ENCODE measurements around the gene NCR2. TPM values are rescaled to one million over a fixed set of nuclear protein-coding genes. Genes with fewer than 3 reads are reported as not detected.
A peak's percentile ranks its signal among the peaks of the same experiment; 100 is the strongest.
"Not testable (repeated sequence)": the region's sequence is repeated elsewhere in the genome, so short reads cannot be mapped to it uniquely, and the experiment has no call there.

The NCR2 gene
- total RNA-seq = under 1 TPM; 0.82 to 1.00 TPM

GRCh38 chr6:41335296-41335695 lies at the start of gene NCR2:
Gene NCR2 (plus strand): TSS chr6:41335608. CDS start chr6:41335877, 269 bp downstream.
- POLR2A ChIA-PET = interaction anchor here (1.6 to 5.5 kb wide), 4 partner anchors 10 to 262 kb away, joined by 5 to 91 read pairs (median 24); partner anchors contain the start of genes NFYA and OARD1
- Mint-ChIP-seq H3K27me3 (no peaks in the 10 kb centered on the region), H3K4me1 (peaks cover 56% of the 10 kb centered on the region), H3K27ac (peak within 1 kb of the TSS; percentile 97), H3K9me3 (no peaks in the 10 kb centered on the region), H3K4me3 (peak within 1 kb of the TSS; percentile 61), H3K36me3 (no peaks in the 10 kb centered on the region)
- no peak for DNase-seq
- ATAC-seq (ENCODE audit: low read depth) = no peak

- Mint-ChIP-seq H3K4me3 (no peak within 1 kb of the TSS), H3K27me3 (peaks cover 16% of the 10 kb centered on the region), H3K36me3 (peaks cover 3% of the 10 kb centered on the region), H3K9me3 (peaks cover 1% of the 10 kb centered on the region), H3K4me1 (peaks cover 3% of the 10 kb centered on the region), H3K27ac (no peak within 1 kb of the TSS)
- POLR2A ChIA-PET = no interaction called here
- ATAC-seq (ENCODE audit: low read depth) = no peak
- DNase-seq = no peak
These were observed 48.7 kb upstream of the NCR2 start, which contains the start of gene TREM1 for GRCh38 chr6:41286544-41287346. Gene TREM1 (minus strand): TSS chr6:41286682. CDS start chr6:41286655, 27 bp downstream.

- H3K4me3 Mint-ChIP-seq = no peak overlapping the region
- H3K27ac Mint-ChIP-seq = no peak overlapping the region
- peaks cover 16% of the 10 kb centered on the region for H3K27me3 Mint-ChIP-seq
- no peaks in the 10 kb centered on the region for H3K36me3 Mint-ChIP-seq
- POLR2A ChIA-PET = no interaction called here
- ATAC-seq (ENCODE audit: low read depth) (no peak), DNase-seq (no peak)
- H3K9me3 Mint-ChIP-seq = peaks cover 3% of the 10 kb centered on the region
- H3K4me1 Mint-ChIP-seq = no peaks in the 10 kb centered on the region
These were observed 47.2 kb upstream of the NCR2 start for GRCh38 chr6:41288030-41288753.

- POLR2A ChIA-PET = no interaction called here
- Mint-ChIP-seq H3K36me3 (no peaks in the 10 kb centered on the region), H3K27me3 (peaks cover 16% of the 10 kb centered on the region), H3K4me1 (no peaks in the 10 kb centered on the region), H3K4me3 (no peak overlapping the region), H3K9me3 (peaks cover 3% of the 10 kb centered on the region), H3K27ac (no peak overlapping the region)
- ATAC-seq (ENCODE audit: low read depth) (no peak), DNase-seq (no peak)
These were observed 46.7 kb upstream of the NCR2 start for GRCh38 chr6:41288754-41289129.

GRCh38 chr6:41289815-41290214 lies 45.6 kb upstream of the NCR2 start:
- peaks cover 12% of the 10 kb centered on the region for H3K27me3 Mint-ChIP-seq
- no peak overlapping the region for H3K4me3 Mint-ChIP-seq
- H3K36me3 Mint-ChIP-seq = no peaks in the 10 kb centered on the region
- DNase-seq = no peak
- no peak overlapping the region for H3K27ac Mint-ChIP-seq
- H3K4me1 Mint-ChIP-seq = no peaks in the 10 kb centered on the region
- peaks cover 3% of the 10 kb centered on the region for H3K9me3 Mint-ChIP-seq
- no peak for ATAC-seq (ENCODE audit: low read depth)
- POLR2A ChIA-PET = no interaction called here

- peaks cover 7% of the 10 kb centered on the region for H3K27me3 Mint-ChIP-seq
- peaks cover 7% of the 10 kb centered on the region for H3K36me3 Mint-ChIP-seq
- no peaks in the 10 kb centered on the region for H3K4me1 Mint-ChIP-seq
- H3K4me3 Mint-ChIP-seq = no peak overlapping the region
- ATAC-seq (ENCODE audit: low read depth) (no peak), DNase-seq (no peak)
- no peak overlapping the region for H3K27ac Mint-ChIP-seq
- peaks cover 10% of the 10 kb centered on the region for H3K9me3 Mint-ChIP-seq
- POLR2A ChIA-PET = no interaction called here
These were observed 43.7 kb upstream of the NCR2 start for GRCh38 chr6:41291717-41292116.

GRCh38 chr6:41294214-41294872 lies 41.1 kb upstream of the NCR2 start:
- ATAC-seq (ENCODE audit: low read depth) = no peak
- H3K9me3 Mint-ChIP-seq = peaks cover 21% of the 10 kb centered on the region
- H3K4me1 Mint-ChIP-seq = peaks cover 18% of the 10 kb centered on the region
- H3K27me3 Mint-ChIP-seq = no peaks in the 10 kb centered on the region
- no peak overlapping the region for H3K4me3 Mint-ChIP-seq
- POLR2A ChIA-PET = no interaction called here
- no peak for DNase-seq
- peaks cover 16% of the 10 kb centered on the region for H3K36me3 Mint-ChIP-seq
- H3K27ac Mint-ChIP-seq = no peak overlapping the region

GRCh38 chr6:41297248-41297647 lies 38.2 kb upstream of the NCR2 start:
- Mint-ChIP-seq H3K36me3 (peaks cover 32% of the 10 kb centered on the region), H3K9me3 (peaks cover 25% of the 10 kb centered on the region), H3K4me1 (peaks cover 28% of the 10 kb centered on the region)
- POLR2A ChIA-PET; H3K4me3 Mint-ChIP-seq; H3K27me3 Mint-ChIP-seq; H3K27ac Mint-ChIP-seq; DNase-seq; ATAC-seq (ENCODE audit: low read depth): not testable (repeated sequence)

GRCh38 chr6:41298785-41299502 lies 36.5 kb upstream of the NCR2 start:
- POLR2A ChIA-PET = interaction anchor here (0.6 to 1.3 kb wide), 4 partner anchors 34 to 153 kb away, joined by 3 to 4 read pairs (median 3); no protein-coding TSS in a partner anchor
- DNase-seq (no peak), ATAC-seq (ENCODE audit: low read depth) (peak; percentile 88)
- Mint-ChIP-seq H3K27me3 (peaks cover 5% of the 10 kb centered on the region), H3K36me3 (peaks cover 38% of the 10 kb centered on the region), H3K27ac (peak overlapping the region; percentile 81), H3K4me3 (peak overlapping the region; percentile 69), H3K4me1 (peaks cover 30% of the 10 kb centered on the region), H3K9me3 (peaks cover 29% of the 10 kb centered on the region)

GRCh38 chr6:41302638-41303037 lies 32.8 kb upstream of the NCR2 start:
- ATAC-seq (ENCODE audit: low read depth) (no peak), DNase-seq (no peak)
- peaks cover 10% of the 10 kb centered on the region for H3K27me3 Mint-ChIP-seq
- H3K27ac Mint-ChIP-seq = no peak overlapping the region
- H3K4me3 Mint-ChIP-seq = no peak overlapping the region
- peaks cover 28% of the 10 kb centered on the region for H3K4me1 Mint-ChIP-seq
- peaks cover 26% of the 10 kb centered on the region for H3K36me3 Mint-ChIP-seq
- peaks cover 14% of the 10 kb centered on the region for H3K9me3 Mint-ChIP-seq
- POLR2A ChIA-PET = no interaction called here

GRCh38 chr6:41306187-41306854 lies 29.1 kb upstream of the NCR2 start:
- Mint-ChIP-seq H3K36me3 (peaks cover 9% of the 10 kb centered on the region), H3K27me3 (peaks cover 18% of the 10 kb centered on the region), H3K4me1 (peaks cover 5% of the 10 kb centered on the region), H3K4me3 (no peak overlapping the region), H3K27ac (no peak overlapping the region), H3K9me3 (peaks cover 7% of the 10 kb centered on the region)
- no peak for ATAC-seq (ENCODE audit: low read depth)
- POLR2A ChIA-PET = interaction anchor here (1.0 kb wide), 1 partner anchor 106 kb away, joined by 3 read pairs; the partner anchor contains the start of gene TREML2
- no peak for DNase-seq

- H3K27ac Mint-ChIP-seq = no peak overlapping the region
- ATAC-seq (ENCODE audit: low read depth) (no peak), DNase-seq (no peak)
- POLR2A ChIA-PET = no interaction called here
- no peaks in the 10 kb centered on the region for H3K9me3 Mint-ChIP-seq
- H3K4me1 Mint-ChIP-seq = peaks cover 19% of the 10 kb centered on the region
- no peaks in the 10 kb centered on the region for H3K36me3 Mint-ChIP-seq
- H3K27me3 Mint-ChIP-seq = peaks cover 46% of the 10 kb centered on the region
- H3K4me3 Mint-ChIP-seq = no peak overlapping the region
These were observed 20.2 kb upstream of the NCR2 start for GRCh38 chr6:41315203-41315602.
